ENCODE results near the gene RPS6KA5. TPM values are rescaled to one million over a fixed set of nuclear protein-coding genes. Genes with fewer than 3 reads are reported as not detected.
"Not testable (repeated sequence)": the region's sequence is repeated elsewhere in the genome, so short reads cannot be mapped to it uniquely, and the experiment has no call there.

The RPS6KA5 gene
- 0.21 TPM for total RNA-seq

DNA sequence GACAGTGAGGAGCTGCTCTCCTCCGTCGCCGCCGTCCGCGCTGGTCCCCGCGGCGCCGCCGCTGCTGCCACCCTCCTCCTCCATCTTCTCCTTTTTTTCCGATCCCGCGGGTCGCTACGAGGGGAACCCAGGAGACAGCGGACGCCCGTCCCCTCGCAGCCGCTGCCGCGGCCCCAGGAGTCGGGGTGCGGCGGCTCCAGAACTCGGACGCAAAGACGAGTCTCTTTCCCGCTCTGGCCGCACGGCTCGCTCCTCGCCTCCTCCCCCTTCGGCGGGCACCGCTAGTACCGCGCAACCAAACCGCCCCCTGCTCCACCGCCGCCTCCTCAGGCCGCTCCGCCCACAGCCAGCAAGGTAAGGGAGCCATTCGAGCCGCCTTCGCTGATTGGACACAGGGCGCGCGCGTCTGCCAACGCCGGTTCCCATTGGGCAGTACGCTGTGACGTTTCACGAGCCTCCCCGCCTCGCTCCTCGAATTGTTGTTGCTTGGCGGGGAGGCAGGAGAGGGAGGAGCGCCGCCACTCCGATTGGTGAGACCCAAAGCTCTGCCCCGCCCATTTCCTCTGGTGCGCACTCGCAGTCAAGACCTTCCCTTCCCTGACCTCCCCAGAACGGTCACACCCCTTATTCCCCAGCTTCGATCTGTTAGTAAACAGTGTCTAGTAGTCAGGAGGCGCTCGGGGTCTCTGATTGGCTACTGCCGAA lies at the start of gene RPS6KA5:
Gene RPS6KA5 (minus strand): TSS at position 291 of the 705 bp plus-strand sequence. CDS start 207 bp downstream, at position 84.
- DNase-seq (ENCODE audit: low spot score in 2 of 2), result peak; percentile 100
- intact Hi-C loops (cut with DNase I), result loop anchor here (1.0 to 10.0 kb wide), 6 partner anchors 54 to 806 kb away; partner anchors contain the start of genes DGLUCY and PSMC1
- no peaks in the 10 kb centered on the region for H3K27me3 ChIP-seq
- peak within 1 kb of the TSS; percentile 94 to 99 for H3K27ac ChIP-seq
- peak in 2 of 3 experiments; percentile 16 to 59 for TF ChIP-seq CTCF (IDR thresholded peaks at IDR 0.05)
- peaks cover 3 to 9% of the 10 kb centered on the region in 2 donors for H3K4me1 ChIP-seq
- no peaks in the 10 kb centered on the region for H3K36me3 ChIP-seq
- no peaks in the 10 kb centered on the region for H3K9me3 ChIP-seq
- peak within 1 kb of the TSS; percentile 91 to 98 for H3K4me3 ChIP-seq

- peak in 1 of 2 donors; percentile 66 for DNase-seq (ENCODE audit: low spot score in 2 of 2)
- Histone ChIP-seq H3K27ac (peak overlapping the region; percentile 40 to 46), H3K4me1 (peaks cover 6 to 24% of the 10 kb centered on the region in 2 donors), H3K36me3 (no peaks in the 10 kb centered on the region), H3K9me3 (no peaks in the 10 kb centered on the region), H3K27me3 (no peaks in the 10 kb centered on the region), H3K4me3 (no peak overlapping the region)
- intact Hi-C loops (cut with DNase I), result no loop called here
- TF ChIP-seq CTCF (IDR thresholded peaks at IDR 0.05), result no peak
These were observed 48.6 kb upstream of the RPS6KA5 start for GRCh38 chr14:91108941-91109611.

- Histone ChIP-seq H3K4me1 (no peaks in the 10 kb centered on the region), H3K4me3 (no peak overlapping the region), H3K27ac (no peak overlapping the region), H3K27me3 (no peaks in the 10 kb centered on the region), H3K36me3 (no peaks in the 10 kb centered on the region), H3K9me3 (no peaks in the 10 kb centered on the region)
- TF ChIP-seq CTCF (IDR thresholded peaks at IDR 0.05), result no peak
- DNase-seq (ENCODE audit: low spot score in 2 of 2), result no peak
- intact Hi-C loops (cut with DNase I), result no loop called here
These were observed 42.7 kb upstream of the RPS6KA5 start for GRCh38 chr14:91103116-91103515.

GRCh38 chr14:91100102-91100501 lies 39.7 kb upstream of the RPS6KA5 start:
- no peaks in the 10 kb centered on the region for H3K36me3 ChIP-seq
- H3K9me3 ChIP-seq, result no peaks in the 10 kb centered on the region
- intact Hi-C loops (cut with DNase I), result no loop called here
- H3K27me3 ChIP-seq, result no peaks in the 10 kb centered on the region
- H3K4me3 ChIP-seq, result no peak overlapping the region
- no peaks in the 10 kb centered on the region for H3K4me1 ChIP-seq
- no peak overlapping the region for H3K27ac ChIP-seq
- DNase-seq (ENCODE audit: low spot score in 2 of 2), result no peak
- no peak for TF ChIP-seq CTCF (IDR thresholded peaks at IDR 0.05)

DNA sequence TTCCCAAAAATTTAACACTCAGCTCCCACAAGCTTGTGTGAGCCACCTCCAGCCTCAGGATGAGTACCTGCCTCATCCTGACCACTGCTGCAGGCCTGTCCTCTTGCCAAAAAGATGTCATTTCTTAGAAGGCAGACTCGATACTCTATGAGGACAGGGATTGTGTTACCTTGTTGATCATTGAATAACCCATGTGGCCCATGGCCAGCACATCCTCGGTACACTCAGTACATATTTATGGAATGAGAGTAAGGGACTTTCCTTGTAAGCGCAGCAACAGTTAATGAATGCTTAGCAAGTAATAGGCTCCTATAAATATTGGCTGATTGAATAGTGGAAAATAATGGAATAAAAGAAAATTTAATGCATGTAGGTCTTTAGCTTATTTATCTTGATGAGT lies 38.1 kb upstream of the RPS6KA5 start:
- Histone ChIP-seq H3K4me1 (no peaks in the 10 kb centered on the region), H3K27me3 (no peaks in the 10 kb centered on the region), H3K9me3 (no peaks in the 10 kb centered on the region), H3K36me3 (no peaks in the 10 kb centered on the region), H3K27ac (no peak overlapping the region), H3K4me3 (no peak overlapping the region)
- no peak for DNase-seq (ENCODE audit: low spot score in 2 of 2)
- intact Hi-C loops (cut with DNase I), result no loop called here
- no peak for TF ChIP-seq CTCF (IDR thresholded peaks at IDR 0.05)

DNA sequence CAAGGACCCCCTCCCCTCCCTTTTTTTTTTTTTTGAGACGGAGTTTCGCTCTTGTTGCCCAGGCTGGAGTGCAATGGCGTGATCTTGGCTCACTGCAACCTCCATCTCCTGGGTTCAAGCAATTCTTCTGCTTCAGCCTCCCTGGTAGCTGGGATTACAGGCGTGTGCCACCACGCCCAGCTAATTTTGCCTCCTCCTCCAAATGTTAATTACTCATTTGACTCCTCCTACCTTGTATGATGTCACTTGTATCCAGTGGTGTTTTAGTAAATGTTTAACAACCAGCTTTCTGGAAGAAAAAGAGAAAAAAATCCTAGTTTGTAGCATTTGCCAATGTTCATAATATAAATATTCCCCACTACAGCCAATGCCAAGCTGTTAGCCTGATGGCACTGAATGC lies 37.2 kb upstream of the RPS6KA5 start:
- H3K4me1 ChIP-seq; H3K36me3 ChIP-seq; H3K27ac ChIP-seq; H3K9me3 ChIP-seq; intact Hi-C loops (cut with DNase I); H3K27me3 ChIP-seq; H3K4me3 ChIP-seq; DNase-seq (ENCODE audit: low spot score in 2 of 2): not testable (repeated sequence)

Measured in ascending aorta (tissue), 2 donors.